ENCODE results near the gene FXYD1.

- TF ChIP-seq CTCF (IDR thresholded peaks at IDR 0.05): peak; percentile 82 to 96 (median 87)
- TF ChIP-seq POLR2A (IDR thresholded peaks at IDR 0.05): no peak
These were observed 24.1 kb upstream of the FXYD1 start for GRCh38 chr19:35114353-35115176.
